ENCODE results near the gene SCN3A. TPM values are rescaled to one million over a fixed set of nuclear protein-coding genes. Genes with fewer than 3 reads are reported as not detected.

The SCN3A gene
- total and polyA plus RNA-seq, 4 donors: 0.06 to 2.3 (median 0.43) TPM

GRCh38 chr2:165056564-165056963, 147.3 kb downstream of the SCN3A start:
- Histone ChIP-seq H3K27me3 (ENCODE audit: control insufficient read depth in 3 of 3, insufficient read depth in 3 of 3, low read length in 2 of 3) (no peaks in the 10 kb centered on the region), H3K4me3 (no peak overlapping the region), H3K4me1 (ENCODE audit: control insufficient read depth in 5 of 5, insufficient read depth in 5 of 5, low read length in 5 of 5) (peaks cover 0 to 4% (median 0%) of the 10 kb centered on the region in 5 donors), H3K27ac (ENCODE audit: low read depth in 1 of 2, low read length in 1 of 2) (no peak overlapping the region), H3K9me3 (ENCODE audit: control insufficient read depth in 4 of 4, insufficient read depth in 3 of 4, low read length in 3 of 4) (no peaks in the 10 kb centered on the region), H3K9ac (ENCODE audit: insufficient read depth in 1 of 2, low read length in 2 of 2) (no peak overlapping the region), H3K36me3 (ENCODE audit: control insufficient read depth in 4 of 4, insufficient read depth in 4 of 4, low read length in 4 of 4) (no peaks in the 10 kb centered on the region)
- no peak for DNase-seq
- TF ChIP-seq CTCF (IDR thresholded peaks at IDR 0.05; ENCODE audit: control extremely low read depth, extremely low read depth): no peak
- 75 to 90% methylated on average over 2 of the region's 2 CpGs for WGBS, 2 donors
- no peak for ATAC-seq (ENCODE audit: insufficient read depth, low FRiP score)

GRCh38 chr2:165055082-165055851, 148.6 kb downstream of the SCN3A start:
- no peak overlapping the region for H3K4me3 ChIP-seq
- no peak overlapping the region for H3K9ac ChIP-seq (ENCODE audit: insufficient read depth in 1 of 2, low read length in 2 of 2)
- TF ChIP-seq CTCF (IDR thresholded peaks at IDR 0.05; ENCODE audit: control extremely low read depth, extremely low read depth): no peak
- no peaks in the 10 kb centered on the region for H3K27me3 ChIP-seq (ENCODE audit: control insufficient read depth in 3 of 3, insufficient read depth in 3 of 3, low read length in 2 of 3)
- peak in 2 of 3 donors; percentile 10 to 17 for DNase-seq
- H3K27ac ChIP-seq (ENCODE audit: low read depth in 1 of 2, low read length in 1 of 2): peak overlapping the region in 1 of 2 donors; percentile 2
- WGBS, 2 donors: 53 to 74% methylated on average over 6 of the region's 6 CpGs
- no peaks in the 10 kb centered on the region for H3K36me3 ChIP-seq (ENCODE audit: control insufficient read depth in 4 of 4, insufficient read depth in 4 of 4, low read length in 4 of 4)
- peak; percentile 60 for ATAC-seq (ENCODE audit: insufficient read depth, low FRiP score)
- no peaks in the 10 kb centered on the region for H3K9me3 ChIP-seq (ENCODE audit: control insufficient read depth in 4 of 4, insufficient read depth in 3 of 4, low read length in 3 of 4)
- H3K4me1 ChIP-seq (ENCODE audit: control insufficient read depth in 5 of 5, insufficient read depth in 5 of 5, low read length in 5 of 5): peaks cover 0 to 4% (median 0%) of the 10 kb centered on the region in 5 donors

- Histone ChIP-seq H3K27ac (ENCODE audit: low read depth in 1 of 2, low read length in 1 of 2) (no peak overlapping the region), H3K36me3 (ENCODE audit: control insufficient read depth in 4 of 4, insufficient read depth in 4 of 4, low read length in 4 of 4) (no peaks in the 10 kb centered on the region), H3K4me3 (no peak overlapping the region), H3K9me3 (ENCODE audit: control insufficient read depth in 4 of 4, insufficient read depth in 3 of 4, low read length in 3 of 4) (no peaks in the 10 kb centered on the region), H3K4me1 (ENCODE audit: control insufficient read depth in 5 of 5, insufficient read depth in 5 of 5, low read length in 5 of 5) (peaks cover 0 to 4% (median 0%) of the 10 kb centered on the region in 5 donors), H3K27me3 (ENCODE audit: control insufficient read depth in 3 of 3, insufficient read depth in 3 of 3, low read length in 2 of 3) (no peaks in the 10 kb centered on the region), H3K9ac (ENCODE audit: insufficient read depth in 1 of 2, low read length in 2 of 2) (no peak overlapping the region)
- ATAC-seq (ENCODE audit: insufficient read depth, low FRiP score) (no peak), DNase-seq (no peak)
- 87 to 93% methylated on average over 3 of the region's 3 CpGs for WGBS, 2 donors
- no peak for TF ChIP-seq CTCF (IDR thresholded peaks at IDR 0.05; ENCODE audit: control extremely low read depth, extremely low read depth)
These were observed 149.2 kb downstream of the SCN3A start for GRCh38 chr2:165054652-165055051.

All from lung (tissue), 12 donors.